ENCODE data around the gene SLC24A3.

SLC24A3 gene

DNA sequence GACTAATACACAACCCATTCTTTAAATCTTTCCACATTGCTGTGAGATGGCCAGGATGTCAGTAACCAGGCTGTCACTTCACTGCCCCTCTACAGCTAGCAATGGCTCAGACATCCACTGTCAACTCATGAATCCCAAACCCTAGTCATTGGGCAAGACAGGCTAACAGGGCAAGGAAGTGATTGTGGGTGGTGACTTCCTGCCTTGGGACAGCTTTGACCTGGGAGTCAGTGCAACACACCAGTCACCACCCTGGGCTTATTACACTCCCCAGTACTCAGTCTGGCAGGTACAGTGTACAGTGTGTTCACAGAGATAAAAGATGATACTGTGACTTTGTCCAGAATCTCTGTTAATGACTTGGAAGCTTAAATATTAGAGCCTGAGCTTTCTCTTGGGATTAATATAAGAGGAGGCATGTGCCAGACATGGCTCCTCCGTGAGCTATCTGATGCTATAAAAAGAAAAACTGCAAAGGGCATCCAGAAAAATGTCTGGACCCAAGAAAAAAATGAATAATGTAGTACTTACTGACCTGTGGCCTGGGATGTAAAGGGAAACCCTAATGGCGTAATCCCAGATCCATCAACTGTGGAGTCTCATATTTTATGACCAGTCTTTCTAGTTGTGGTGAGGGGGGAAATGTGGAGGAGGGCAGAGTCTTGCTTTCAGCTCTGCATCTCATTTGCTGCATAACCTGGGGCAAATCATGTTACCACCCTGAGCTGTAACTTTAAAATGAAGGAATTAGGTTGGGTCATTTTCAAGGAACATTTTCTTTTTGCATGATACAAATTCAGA, 244.4 kb downstream of the SLC24A3 start:
- Mint-ChIP-seq H3K27me3 (no peaks in the 10 kb centered on the region), H3K36me3 (no peaks in the 10 kb centered on the region), H3K27ac (no peak overlapping the region), H3K9me3 (ENCODE audit: low read depth) (no peaks in the 10 kb centered on the region), H3K4me1 (ENCODE audit: low read depth) (peaks cover 6% of the 10 kb centered on the region), H3K4me3 (no peak overlapping the region)

DNA sequence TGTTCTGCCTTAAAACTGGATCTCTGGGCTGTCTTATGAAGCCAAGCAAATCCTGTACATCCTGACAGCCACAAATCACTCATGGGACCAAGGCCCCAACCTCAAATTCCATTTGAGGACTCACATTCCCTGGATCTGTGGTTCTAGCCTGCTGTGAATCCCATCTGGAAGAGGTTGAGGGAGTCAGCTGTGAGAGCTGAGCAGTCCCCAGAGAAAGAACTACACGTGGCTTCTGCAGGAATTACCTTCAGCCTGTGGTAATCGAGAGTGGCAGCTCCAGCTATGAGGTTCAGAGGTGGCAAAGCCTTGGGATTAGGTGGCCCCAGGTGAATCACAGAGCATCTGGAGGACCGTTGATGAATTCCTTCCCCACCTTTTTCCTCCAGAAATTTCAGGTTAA, 245.2 kb downstream of the SLC24A3 start:
- no peak overlapping the region for H3K4me3 Mint-ChIP-seq
- no peaks in the 10 kb centered on the region for H3K27me3 Mint-ChIP-seq
- H3K9me3 Mint-ChIP-seq (ENCODE audit: low read depth): no peaks in the 10 kb centered on the region
- H3K36me3 Mint-ChIP-seq: no peaks in the 10 kb centered on the region
- no peaks in the 10 kb centered on the region for H3K4me1 Mint-ChIP-seq (ENCODE audit: low read depth)
- no peak overlapping the region for H3K27ac Mint-ChIP-seq

DNA sequence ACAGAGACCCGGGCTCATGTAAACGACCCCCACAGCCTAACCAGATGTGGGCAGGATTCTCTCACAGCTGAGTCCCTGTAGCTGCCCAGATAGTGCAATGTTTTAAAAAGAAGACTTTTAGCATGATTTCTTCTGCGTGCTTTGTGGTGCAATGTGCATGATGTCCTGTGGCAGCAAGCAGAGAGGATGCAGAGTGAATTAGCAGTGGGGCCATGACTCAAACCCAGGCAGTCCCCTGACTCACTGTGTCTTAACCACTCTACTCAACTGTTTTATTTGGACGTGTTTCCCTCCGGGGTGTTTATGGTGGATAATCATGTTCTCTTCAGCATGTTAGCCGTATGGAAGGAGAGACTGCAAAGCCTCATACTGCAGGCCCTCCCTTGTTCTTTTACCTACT, 247.9 kb downstream of the SLC24A3 start:
- Mint-ChIP-seq H3K27me3 (no peaks in the 10 kb centered on the region), H3K9me3 (ENCODE audit: low read depth) (no peaks in the 10 kb centered on the region), H3K4me1 (ENCODE audit: low read depth) (no peaks in the 10 kb centered on the region), H3K36me3 (no peaks in the 10 kb centered on the region), H3K4me3 (no peak overlapping the region), H3K27ac (no peak overlapping the region)

DNA sequence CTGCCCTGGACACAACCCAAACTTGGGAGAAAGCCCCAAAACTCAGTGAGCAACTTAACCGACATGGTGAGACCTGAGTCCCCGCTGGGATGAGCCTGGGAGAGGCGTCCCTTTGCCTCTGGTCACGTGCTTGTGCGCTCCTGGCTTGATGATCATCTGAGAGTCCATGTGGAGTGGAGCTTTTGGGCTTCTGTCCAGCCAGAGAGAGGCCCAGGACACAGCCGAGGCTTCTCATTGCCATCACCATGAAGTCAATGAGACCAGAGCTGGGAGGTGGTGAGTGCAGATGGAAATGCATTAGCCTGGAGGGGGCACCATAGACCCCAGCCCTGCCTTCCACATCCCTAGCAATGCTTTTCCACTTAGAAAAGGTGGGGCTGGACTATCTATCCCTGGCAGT, 250.0 kb downstream of the SLC24A3 start:
- H3K4me3 Mint-ChIP-seq: no peak overlapping the region
- H3K4me1 Mint-ChIP-seq (ENCODE audit: low read depth): no peaks in the 10 kb centered on the region
- H3K27ac Mint-ChIP-seq: no peak overlapping the region
- H3K36me3 Mint-ChIP-seq: no peaks in the 10 kb centered on the region
- H3K9me3 Mint-ChIP-seq (ENCODE audit: low read depth): no peaks in the 10 kb centered on the region
- H3K27me3 Mint-ChIP-seq: no peaks in the 10 kb centered on the region

DNA sequence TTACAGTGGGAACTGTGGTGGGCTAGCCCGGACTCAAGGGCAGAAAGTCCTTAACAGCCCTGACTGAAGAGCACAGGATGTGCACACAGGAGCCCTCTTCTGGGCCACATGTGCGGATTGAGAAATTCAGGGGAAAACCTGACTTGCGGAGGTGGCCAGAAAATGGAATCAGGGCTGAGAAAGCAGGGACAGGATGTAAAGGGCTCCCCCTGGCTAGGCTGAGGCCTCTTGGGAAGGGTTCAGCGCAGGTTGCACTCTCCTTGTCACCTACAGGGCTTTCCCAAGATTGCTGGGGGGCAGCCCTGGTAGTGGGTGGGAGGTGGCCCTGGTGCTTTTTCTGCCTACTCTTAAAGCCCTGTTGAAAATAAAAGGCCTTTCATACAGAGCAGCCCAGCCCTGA, 251.2 kb downstream of the SLC24A3 start:
- Mint-ChIP-seq H3K4me1 (ENCODE audit: low read depth) (no peaks in the 10 kb centered on the region), H3K27me3 (no peaks in the 10 kb centered on the region), H3K27ac (no peak overlapping the region), H3K4me3 (no peak overlapping the region), H3K9me3 (ENCODE audit: low read depth) (no peaks in the 10 kb centered on the region), H3K36me3 (no peaks in the 10 kb centered on the region)

DNA sequence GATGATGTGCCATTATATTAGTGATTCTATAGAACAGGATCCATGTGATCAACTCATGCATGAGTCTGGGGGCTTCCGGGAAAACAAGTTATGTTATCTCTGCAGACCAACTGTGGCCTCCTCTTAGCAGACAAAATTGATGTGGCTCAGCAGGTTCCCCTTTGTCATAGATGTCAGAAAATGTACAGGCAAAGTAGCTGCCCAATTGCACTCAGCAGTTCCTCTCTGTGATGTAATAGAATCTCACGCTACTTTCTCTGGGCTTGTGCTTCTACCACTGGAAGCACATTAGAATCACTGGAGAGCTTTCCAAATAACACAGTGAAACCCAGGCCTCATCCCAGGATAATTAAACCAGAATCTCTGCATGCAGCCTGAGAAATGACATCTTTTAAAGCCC, 253.1 kb downstream of the SLC24A3 start:
- no peaks in the 10 kb centered on the region for H3K36me3 Mint-ChIP-seq
- H3K27ac Mint-ChIP-seq: no peak overlapping the region
- no peak overlapping the region for H3K4me3 Mint-ChIP-seq
- no peaks in the 10 kb centered on the region for H3K27me3 Mint-ChIP-seq
- H3K9me3 Mint-ChIP-seq (ENCODE audit: low read depth): no peaks in the 10 kb centered on the region
- H3K4me1 Mint-ChIP-seq (ENCODE audit: low read depth): no peaks in the 10 kb centered on the region

DNA sequence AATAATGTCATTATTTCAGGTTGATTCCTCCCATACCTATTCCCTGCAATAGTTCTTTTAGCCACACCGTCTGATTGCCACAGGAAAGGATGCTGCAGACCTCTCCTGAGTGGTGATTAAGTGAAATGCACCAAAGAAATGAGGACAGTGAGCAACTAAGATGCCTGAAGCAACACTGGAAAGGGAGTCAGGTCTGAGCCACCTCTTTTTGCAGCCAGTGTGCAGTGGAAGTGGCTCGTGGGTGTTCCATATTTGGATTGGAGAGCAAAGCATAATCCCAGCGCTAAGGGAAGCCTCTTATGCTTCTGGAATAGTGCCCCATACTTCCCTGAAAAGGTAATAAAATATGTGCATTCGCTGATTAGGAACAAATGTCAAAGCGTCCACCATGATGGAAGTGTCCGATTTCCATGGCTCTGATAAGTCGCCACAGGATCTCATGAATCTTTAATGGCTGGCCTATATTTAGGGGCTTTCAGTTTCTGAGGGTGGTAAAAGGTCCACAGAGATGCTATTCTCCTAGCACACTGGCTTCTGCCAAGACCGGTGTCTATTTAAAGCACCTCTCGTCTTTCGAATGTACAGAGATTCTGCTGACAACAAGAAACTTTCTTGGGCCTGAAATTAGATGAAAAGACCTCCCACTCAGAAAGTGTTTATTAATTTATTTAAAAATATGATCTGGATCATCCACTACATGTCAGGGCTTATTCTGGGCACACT, 253.9 kb downstream of the SLC24A3 start:
- Mint-ChIP-seq H3K27ac (no peak overlapping the region), H3K4me1 (ENCODE audit: low read depth) (no peaks in the 10 kb centered on the region), H3K4me3 (no peak overlapping the region), H3K9me3 (ENCODE audit: low read depth) (no peaks in the 10 kb centered on the region), H3K27me3 (no peaks in the 10 kb centered on the region), H3K36me3 (no peaks in the 10 kb centered on the region)

DNA sequence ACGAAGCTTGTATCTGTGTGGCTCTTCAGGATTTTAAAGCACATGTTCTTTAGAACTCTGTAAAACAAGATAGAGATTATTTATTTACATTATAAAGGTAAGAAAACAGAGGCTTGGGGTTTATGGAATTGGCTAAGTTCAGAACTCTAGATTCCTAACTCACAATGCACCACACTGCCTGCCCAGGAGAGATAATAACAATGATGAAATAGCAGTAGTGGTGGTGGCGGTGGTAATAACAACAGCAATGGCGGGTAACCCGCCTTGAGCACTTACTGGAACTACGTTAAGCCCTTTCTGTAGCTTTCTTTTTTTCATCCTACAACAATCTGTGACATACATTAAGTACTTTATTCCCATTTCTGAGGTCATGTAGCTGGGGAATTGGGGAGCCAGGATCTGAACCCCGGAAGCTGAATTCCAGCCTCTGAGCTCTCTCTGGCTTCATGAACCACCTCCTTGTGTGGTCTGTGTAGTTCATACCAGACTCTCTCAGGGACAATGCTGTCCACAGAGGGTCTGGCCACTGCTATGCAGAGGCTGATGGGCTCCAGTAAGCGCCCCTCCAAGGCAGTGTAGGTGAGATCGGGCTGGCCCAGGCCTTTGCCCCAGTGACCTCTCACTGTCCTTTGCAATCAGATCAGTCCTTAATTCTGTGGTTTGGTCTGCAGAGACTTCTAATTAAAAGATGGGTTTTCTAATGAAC, 260.9 kb downstream of the SLC24A3 start:
- H3K9me3 Mint-ChIP-seq (ENCODE audit: low read depth): no peaks in the 10 kb centered on the region
- H3K4me3 Mint-ChIP-seq: no peak overlapping the region
- peaks cover 6% of the 10 kb centered on the region for H3K4me1 Mint-ChIP-seq (ENCODE audit: low read depth)
- H3K27me3 Mint-ChIP-seq: no peaks in the 10 kb centered on the region
- H3K36me3 Mint-ChIP-seq: no peaks in the 10 kb centered on the region
- no peak overlapping the region for H3K27ac Mint-ChIP-seq

DNA sequence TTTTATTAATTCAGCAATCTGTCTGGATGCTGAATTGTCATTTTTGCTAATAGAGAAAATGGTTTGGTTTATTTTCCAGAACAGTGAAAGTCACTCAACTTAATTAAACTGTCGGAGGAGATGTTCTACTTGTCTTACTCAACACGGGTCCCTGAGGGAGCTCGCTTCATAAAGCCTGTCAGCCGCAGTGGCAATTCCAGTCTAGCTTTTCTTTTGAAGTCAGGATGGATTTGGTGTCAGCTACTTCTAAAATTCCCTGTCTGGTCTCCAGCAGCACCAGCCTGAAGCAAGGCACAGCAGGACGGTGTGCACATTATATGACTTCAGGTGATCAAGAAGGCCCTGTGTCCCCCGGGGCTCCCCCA, 261.5 kb downstream of the SLC24A3 start:
- Mint-ChIP-seq H3K9me3 (ENCODE audit: low read depth) (no peaks in the 10 kb centered on the region), H3K27me3 (no peaks in the 10 kb centered on the region), H3K27ac (no peak overlapping the region), H3K4me1 (ENCODE audit: low read depth) (peaks cover 6% of the 10 kb centered on the region), H3K4me3 (no peak overlapping the region), H3K36me3 (no peaks in the 10 kb centered on the region)

DNA sequence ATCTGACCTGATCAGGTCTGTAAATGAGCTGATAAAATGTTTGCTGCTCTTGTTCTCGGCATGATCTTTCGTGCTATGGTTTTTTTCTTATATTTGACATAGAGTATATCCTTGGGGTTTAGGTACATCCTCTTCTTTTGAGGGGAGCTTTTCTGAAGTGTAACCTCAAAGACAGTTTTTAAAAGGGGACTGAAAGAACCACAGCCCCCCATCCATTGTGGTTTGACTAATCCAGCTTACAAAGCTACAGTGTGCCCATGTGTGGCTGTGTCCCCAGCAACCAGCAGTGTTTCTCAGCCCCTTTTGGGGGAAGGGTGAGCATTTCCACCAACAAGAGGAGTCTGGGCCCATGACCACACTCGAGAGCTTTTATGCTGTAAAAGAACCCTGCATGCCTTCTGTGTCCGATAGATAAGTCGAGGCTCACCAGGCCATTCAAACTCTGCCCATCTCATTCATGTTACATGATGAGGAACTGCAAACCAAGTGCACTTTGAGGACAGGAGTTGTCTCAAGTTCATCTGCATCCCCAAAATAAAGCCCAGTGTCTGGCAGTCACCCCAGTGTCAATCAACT, 266.0 kb downstream of the SLC24A3 start:
- H3K27ac Mint-ChIP-seq: no peak overlapping the region
- no peak overlapping the region for H3K4me3 Mint-ChIP-seq
- H3K36me3 Mint-ChIP-seq: no peaks in the 10 kb centered on the region
- peaks cover 1% of the 10 kb centered on the region for H3K27me3 Mint-ChIP-seq
- H3K4me1 Mint-ChIP-seq (ENCODE audit: low read depth): peaks cover 8% of the 10 kb centered on the region
- no peaks in the 10 kb centered on the region for H3K9me3 Mint-ChIP-seq (ENCODE audit: low read depth)

DNA sequence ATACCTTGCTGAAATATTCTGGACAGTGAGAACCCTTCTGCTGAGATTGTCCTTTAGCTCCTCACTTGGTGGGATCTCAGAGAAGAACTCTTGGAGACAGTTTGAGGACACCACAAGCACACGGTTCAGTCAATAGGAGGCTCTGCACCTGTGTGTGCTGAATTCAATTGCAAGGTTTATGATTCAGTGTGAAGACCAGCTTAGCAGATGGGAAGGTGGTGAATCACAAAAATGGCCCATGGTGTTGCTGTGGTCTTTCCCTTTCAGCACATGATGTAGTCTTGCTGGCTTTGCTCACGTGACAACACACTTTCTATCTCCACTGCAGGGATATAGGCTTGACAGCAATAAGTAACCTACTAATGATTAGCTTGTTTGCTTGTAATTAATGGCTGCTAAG, 270.3 kb downstream of the SLC24A3 start:
- Mint-ChIP-seq H3K9me3 (ENCODE audit: low read depth) (no peaks in the 10 kb centered on the region), H3K4me3 (no peak overlapping the region), H3K4me1 (ENCODE audit: low read depth) (peaks cover 8% of the 10 kb centered on the region), H3K27ac (no peak overlapping the region), H3K36me3 (no peaks in the 10 kb centered on the region), H3K27me3 (peaks cover 1% of the 10 kb centered on the region)

DNA sequence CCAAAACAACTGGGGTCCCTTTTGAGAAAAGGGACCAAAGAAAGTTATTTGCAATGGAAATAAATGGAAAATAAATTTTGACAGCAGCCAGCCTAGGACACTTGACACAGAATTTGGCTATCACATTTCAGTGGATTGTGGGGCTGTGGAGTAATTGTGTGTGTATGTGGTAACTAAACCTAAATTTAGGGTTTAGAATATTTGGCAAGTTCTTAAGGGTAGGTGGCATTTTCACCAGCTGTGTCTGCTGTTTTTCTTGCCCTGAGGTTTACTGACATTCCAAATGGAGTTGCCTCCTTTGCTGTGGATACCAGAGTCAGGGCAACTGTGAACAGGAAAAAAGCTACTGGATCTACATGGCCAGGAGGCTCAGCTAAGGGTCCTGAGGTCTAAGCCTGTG, 270.9 kb downstream of the SLC24A3 start:
- peaks cover 1% of the 10 kb centered on the region for H3K27me3 Mint-ChIP-seq
- no peaks in the 10 kb centered on the region for H3K9me3 Mint-ChIP-seq (ENCODE audit: low read depth)
- no peak overlapping the region for H3K4me3 Mint-ChIP-seq
- no peak overlapping the region for H3K27ac Mint-ChIP-seq
- H3K4me1 Mint-ChIP-seq (ENCODE audit: low read depth): peaks cover 3% of the 10 kb centered on the region
- no peaks in the 10 kb centered on the region for H3K36me3 Mint-ChIP-seq

DNA sequence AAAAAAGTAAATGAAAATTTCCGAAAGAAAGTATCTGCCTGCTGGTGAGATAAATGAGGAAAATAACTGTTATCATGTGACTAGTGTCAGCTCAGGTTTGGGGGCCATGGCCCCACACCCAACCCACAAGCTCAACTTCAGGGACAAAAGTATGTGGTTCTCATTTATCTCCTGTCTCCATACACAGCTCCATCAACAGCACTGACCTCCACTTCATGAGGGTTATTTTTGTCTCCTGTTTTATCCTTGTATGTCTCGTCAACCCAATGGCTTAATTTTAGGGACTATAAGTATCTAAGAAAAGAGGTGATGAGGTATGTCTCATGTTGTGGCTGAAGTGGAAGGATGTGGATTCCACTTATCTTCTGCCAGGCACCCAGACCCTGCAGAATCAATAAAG, 274.0 kb downstream of the SLC24A3 start:
- Mint-ChIP-seq H3K36me3 (no peaks in the 10 kb centered on the region), H3K27me3 (peaks cover under 1% of the 10 kb centered on the region), H3K27ac (no peak overlapping the region), H3K4me1 (ENCODE audit: low read depth) (no peaks in the 10 kb centered on the region), H3K9me3 (ENCODE audit: low read depth) (no peaks in the 10 kb centered on the region), H3K4me3 (no peak overlapping the region)

DNA sequence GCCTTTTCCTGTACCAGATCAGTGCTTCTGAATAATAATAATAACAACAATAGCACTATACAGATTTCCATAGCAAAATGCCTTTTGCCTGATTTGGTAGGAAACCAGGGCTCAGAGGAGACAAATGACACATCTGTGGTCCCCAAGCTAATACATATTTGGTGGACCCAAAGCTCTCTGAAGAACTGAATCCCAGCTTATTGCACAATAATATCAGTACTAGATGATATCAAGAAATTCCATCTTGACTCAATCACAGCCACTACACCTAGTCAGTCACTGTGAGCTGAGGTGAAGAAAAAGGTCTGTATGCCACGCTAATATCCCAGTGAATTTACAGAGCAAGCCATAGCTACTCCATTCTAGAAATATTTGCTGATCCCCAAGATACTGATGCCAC, 275.0 kb downstream of the SLC24A3 start:
- H3K9me3 Mint-ChIP-seq (ENCODE audit: low read depth): no peaks in the 10 kb centered on the region
- H3K4me3 Mint-ChIP-seq: no peak overlapping the region
- no peak overlapping the region for H3K27ac Mint-ChIP-seq
- no peaks in the 10 kb centered on the region for H3K36me3 Mint-ChIP-seq
- H3K27me3 Mint-ChIP-seq: no peaks in the 10 kb centered on the region
- H3K4me1 Mint-ChIP-seq (ENCODE audit: low read depth): no peaks in the 10 kb centered on the region

DNA sequence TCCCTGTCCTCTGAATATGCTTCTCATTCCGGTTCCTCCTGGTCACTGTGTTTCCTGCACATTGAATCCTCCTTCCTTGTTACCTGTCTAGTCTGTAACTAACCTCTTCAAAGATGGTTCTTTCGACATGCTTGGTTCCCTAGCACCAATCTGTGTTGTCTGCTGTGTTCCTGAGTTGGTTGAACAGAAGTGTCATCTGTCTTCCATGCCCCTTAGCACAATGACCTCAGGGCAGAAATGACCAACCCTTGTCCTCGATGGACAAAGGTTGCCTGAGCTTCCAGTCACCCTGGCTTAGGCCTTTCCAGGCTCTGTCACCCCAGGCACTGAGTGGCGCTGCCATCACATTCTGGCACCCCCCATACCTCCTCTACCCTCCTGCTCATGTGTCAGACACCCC, 278.8 kb downstream of the SLC24A3 start:
- H3K27me3 Mint-ChIP-seq: no peaks in the 10 kb centered on the region
- no peaks in the 10 kb centered on the region for H3K4me1 Mint-ChIP-seq (ENCODE audit: low read depth)
- H3K4me3 Mint-ChIP-seq: no peak overlapping the region
- H3K36me3 Mint-ChIP-seq: no peaks in the 10 kb centered on the region
- H3K27ac Mint-ChIP-seq: no peak overlapping the region
- no peaks in the 10 kb centered on the region for H3K9me3 Mint-ChIP-seq (ENCODE audit: low read depth)

Measured in activated naive CD8-positive, alpha-beta T cell (primary cell).